Activated T-helper 1 cell treated with Interleukin-2 at 50 U/mL for 16 hours (primary cell): Measurements from ENCODE around the gene NUDCD3.

Experiments used
- DNase-seq: peaks from one replicate; pipeline ENCODE4 v3.0.0-alpha.2; 2020; ENCODE audit warnings: low read depth

NUDCD3 gene

GRCh38 chr7:44477938-44478337, 12.5 kb downstream of the NUDCD3 start:
- DNase-seq, result no peak

- peak; percentile 30 for DNase-seq
These were observed 13.2 kb downstream of the NUDCD3 start for GRCh38 chr7:44477063-44477830.

- DNase-seq, result no peak
These were observed 14.1 kb downstream of the NUDCD3 start for GRCh38 chr7:44476313-44476712.

- DNase-seq, result no peak
These were observed 17.2 kb downstream of the NUDCD3 start for GRCh38 chr7:44473295-44473694.

GRCh38 chr7:44472843-44473242, 17.6 kb downstream of the NUDCD3 start:
- DNase-seq, result no peak

- no peak for DNase-seq
These were observed 18.6 kb downstream of the NUDCD3 start for GRCh38 chr7:44471850-44472249.

GRCh38 chr7:44471436-44471835, 19.0 kb downstream of the NUDCD3 start:
- no peak for DNase-seq

GRCh38 chr7:44470628-44471245, 19.7 kb downstream of the NUDCD3 start:
- DNase-seq, result no peak

- no peak for DNase-seq
These were observed 20.4 kb downstream of the NUDCD3 start for GRCh38 chr7:44470135-44470479.

GRCh38 chr7:44469461-44470134, 20.9 kb downstream of the NUDCD3 start:
- DNase-seq, result no peak

- no peak for DNase-seq
These were observed 23.3 kb downstream of the NUDCD3 start for GRCh38 chr7:44467217-44467548.

GRCh38 chr7:44466300-44467216, 23.9 kb downstream of the NUDCD3 start:
- DNase-seq, result no peak

- no peak for DNase-seq
These were observed 25.0 kb downstream of the NUDCD3 start for GRCh38 chr7:44465490-44465889.

GRCh38 chr7:44463169-44463808, 27.2 kb downstream of the NUDCD3 start:
- DNase-seq, result no peak

- DNase-seq, result no peak
These were observed 29.1 kb downstream of the NUDCD3 start for GRCh38 chr7:44461387-44461786.

- DNase-seq, result peak; percentile 31
These were observed 30.1 kb downstream of the NUDCD3 start for GRCh38 chr7:44460325-44460724.

- no peak for DNase-seq
These were observed 35.3 kb downstream of the NUDCD3 start for GRCh38 chr7:44455155-44455554.

GRCh38 chr7:44454348-44454747, 36.1 kb downstream of the NUDCD3 start:
- no peak for DNase-seq

- DNase-seq, result no peak
These were observed 39.3 kb downstream of the NUDCD3 start for GRCh38 chr7:44451123-44451522.

- no peak for DNase-seq
These were observed 40.9 kb downstream of the NUDCD3 start for GRCh38 chr7:44449584-44449928.

- no peak for DNase-seq
These were observed 41.4 kb downstream of the NUDCD3 start for GRCh38 chr7:44448922-44449583.
